ENCODE data around the gene TCAP.

DNA sequence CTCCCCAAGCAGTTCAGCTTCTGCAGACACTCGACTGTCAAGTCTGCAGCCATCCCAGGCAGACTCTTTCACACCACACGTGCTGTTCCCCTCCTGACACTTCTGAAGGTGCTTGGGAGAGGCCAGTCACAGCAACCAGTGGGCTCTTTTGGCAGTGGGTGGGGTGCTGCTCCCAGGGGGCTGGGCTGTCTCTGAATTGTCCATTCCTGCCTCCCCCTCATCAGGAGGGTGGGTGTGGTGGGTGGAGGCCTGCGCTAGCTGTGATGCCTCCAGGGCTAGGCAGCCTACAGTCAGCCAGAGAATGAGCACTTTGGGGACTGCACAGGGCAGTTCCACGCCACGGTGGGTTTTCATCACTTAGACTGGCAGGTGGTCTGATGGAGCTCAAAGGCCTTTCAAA is 17.9 kb upstream of the TCAP start:
- TF ChIP-seq FOXM1 (IDR thresholded peaks at IDR 0.05; ENCODE audit: low read depth) (no peak), YY1 (IDR thresholded peaks at IDR 0.05; ENCODE audit: low read depth) (no peak), TAF1 (IDR thresholded peaks at IDR 0.05; ENCODE audit: borderline replicate concordance, low read depth, low read length) (no peak), NRF1 (IDR thresholded peaks at IDR 0.05; ENCODE audit: low read depth, low read length) (no peak), FOXJ3 (CRISPR knock-in tag; IDR thresholded peaks at IDR 0.05) (no peak), CHD2 (IDR thresholded peaks at IDR 0.05; ENCODE audit: low read length, partially characterized antibody) (no peak), RCOR1 (IDR thresholded peaks at IDR 0.05; ENCODE audit: low read length) (no peak)
- TF ChIP-seq, protein P1, sequence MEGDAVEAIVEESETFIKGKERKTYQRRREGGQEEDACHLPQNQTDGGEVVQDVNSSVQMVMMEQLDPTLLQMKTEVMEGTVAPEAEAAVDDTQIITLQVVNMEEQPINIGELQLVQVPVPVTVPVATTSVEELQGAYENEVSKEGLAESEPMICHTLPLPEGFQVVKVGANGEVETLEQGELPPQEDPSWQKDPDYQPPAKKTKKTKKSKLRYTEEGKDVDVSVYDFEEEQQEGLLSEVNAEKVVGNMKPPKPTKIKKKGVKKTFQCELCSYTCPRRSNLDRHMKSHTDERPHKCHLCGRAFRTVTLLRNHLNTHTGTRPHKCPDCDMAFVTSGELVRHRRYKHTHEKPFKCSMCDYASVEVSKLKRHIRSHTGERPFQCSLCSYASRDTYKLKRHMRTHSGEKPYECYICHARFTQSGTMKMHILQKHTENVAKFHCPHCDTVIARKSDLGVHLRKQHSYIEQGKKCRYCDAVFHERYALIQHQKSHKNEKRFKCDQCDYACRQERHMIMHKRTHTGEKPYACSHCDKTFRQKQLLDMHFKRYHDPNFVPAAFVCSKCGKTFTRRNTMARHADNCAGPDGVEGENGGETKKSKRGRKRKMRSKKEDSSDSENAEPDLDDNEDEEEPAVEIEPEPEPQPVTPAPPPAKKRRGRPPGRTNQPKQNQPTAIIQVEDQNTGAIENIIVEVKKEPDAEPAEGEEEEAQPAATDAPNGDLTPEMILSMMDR (IDR thresholded peaks at IDR 0.05), result no peak
- TF ChIP-seq, protein P2, sequence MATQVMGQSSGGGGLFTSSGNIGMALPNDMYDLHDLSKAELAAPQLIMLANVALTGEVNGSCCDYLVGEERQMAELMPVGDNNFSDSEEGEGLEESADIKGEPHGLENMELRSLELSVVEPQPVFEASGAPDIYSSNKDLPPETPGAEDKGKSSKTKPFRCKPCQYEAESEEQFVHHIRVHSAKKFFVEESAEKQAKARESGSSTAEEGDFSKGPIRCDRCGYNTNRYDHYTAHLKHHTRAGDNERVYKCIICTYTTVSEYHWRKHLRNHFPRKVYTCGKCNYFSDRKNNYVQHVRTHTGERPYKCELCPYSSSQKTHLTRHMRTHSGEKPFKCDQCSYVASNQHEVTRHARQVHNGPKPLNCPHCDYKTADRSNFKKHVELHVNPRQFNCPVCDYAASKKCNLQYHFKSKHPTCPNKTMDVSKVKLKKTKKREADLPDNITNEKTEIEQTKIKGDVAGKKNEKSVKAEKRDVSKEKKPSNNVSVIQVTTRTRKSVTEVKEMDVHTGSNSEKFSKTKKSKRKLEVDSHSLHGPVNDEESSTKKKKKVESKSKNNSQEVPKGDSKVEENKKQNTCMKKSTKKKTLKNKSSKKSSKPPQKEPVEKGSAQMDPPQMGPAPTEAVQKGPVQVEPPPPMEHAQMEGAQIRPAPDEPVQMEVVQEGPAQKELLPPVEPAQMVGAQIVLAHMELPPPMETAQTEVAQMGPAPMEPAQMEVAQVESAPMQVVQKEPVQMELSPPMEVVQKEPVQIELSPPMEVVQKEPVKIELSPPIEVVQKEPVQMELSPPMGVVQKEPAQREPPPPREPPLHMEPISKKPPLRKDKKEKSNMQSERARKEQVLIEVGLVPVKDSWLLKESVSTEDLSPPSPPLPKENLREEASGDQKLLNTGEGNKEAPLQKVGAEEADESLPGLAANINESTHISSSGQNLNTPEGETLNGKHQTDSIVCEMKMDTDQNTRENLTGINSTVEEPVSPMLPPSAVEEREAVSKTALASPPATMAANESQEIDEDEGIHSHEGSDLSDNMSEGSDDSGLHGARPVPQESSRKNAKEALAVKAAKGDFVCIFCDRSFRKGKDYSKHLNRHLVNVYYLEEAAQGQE (IDR thresholded peaks at IDR 0.05; ENCODE audit: low read depth, low read length), result no peak

All from SK-N-SH (cell line).